SH-SY5Y (cell line): ENCODE measurements around the gene GNG7.

Source experiments
- GATA2 ChIP-seq: IDR thresholded peaks from 2 replicates; pipeline ENCODE4 v1.6.1; 2011; ENCODE audit warnings: mild to moderate bottlenecking, low read depth, low read length
- GATA3 ChIP-seq: IDR thresholded peaks from 2 replicates; pipeline ENCODE4 v1.6.1; 2011; ENCODE audit warnings: low read depth, mild to moderate bottlenecking, low read length, moderate library complexity

GNG7 gene

DNA sequence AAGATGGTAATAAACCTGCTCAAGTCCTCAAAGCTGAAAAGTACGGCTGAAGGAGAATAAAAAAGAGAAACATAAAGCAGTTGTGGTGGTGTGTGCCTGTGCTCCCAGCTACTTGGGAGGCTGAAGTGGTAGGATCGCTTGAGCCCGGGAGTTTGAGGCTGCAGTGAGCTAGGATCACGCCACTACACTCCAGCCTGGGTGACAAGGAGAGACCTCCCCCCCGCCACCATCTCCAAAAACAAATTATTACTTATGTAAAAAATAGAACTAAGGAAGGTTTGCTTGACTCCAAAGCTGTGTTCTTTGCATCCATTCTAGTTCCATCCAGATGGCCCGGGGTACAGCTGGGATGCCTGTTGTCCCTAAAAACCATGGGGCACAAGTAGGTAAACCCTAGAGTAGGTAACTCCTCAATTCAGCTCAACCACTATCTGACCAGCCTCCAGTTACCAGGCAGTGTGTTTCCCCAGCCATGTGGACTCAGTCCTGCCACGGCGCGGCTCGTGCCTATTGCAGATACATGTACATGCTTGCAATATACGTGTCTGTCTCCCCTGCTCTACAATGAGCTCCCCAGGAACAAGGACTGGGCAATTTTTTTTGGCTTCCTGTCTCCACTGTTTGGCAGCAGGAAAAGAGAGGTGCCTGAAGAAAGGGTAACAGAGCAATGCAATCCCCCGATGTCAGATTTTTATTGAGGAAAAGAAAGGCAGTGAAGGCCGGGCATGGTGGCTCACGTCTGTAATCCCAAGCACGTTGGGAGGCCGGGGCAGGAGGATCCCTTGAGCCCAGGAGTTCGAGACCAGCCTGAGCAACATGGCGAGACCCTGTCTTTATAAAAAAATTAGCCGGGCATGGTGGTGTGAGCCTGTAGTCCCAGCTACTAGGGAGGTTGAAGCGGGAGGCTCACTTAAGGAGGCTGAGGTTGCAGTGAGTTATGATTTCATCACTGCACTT lies 101.3 kb downstream of the GNG7 start:
- no peak for TF ChIP-seq GATA3
- no peak for TF ChIP-seq GATA2

DNA sequence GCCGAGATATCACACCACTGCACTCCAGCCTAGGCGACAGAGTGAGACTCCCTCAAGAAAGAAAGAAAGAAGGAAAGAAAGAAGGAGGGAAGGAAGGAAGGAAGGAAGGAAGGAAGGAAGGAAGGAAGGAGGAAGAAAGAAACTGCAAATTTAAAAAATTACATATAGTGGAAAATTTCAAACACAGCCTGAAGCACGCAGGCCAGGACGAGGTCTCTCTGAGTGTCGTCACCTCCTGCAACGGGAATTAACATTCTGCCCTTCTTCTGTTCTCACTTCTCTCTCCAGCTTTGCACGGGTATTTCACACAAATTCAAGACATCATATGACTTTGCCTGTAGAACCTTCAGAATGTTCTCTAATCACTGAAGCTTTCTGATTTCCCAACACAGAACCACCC lies 108.2 kb downstream of the GNG7 start:
- TF ChIP-seq GATA3: no peak
- no peak for TF ChIP-seq GATA2

- TF ChIP-seq GATA2 (no peak), GATA3 (no peak)
Measured at GRCh38 chr19:2592824-2593223, 109.7 kb downstream of the GNG7 start.

- TF ChIP-seq GATA3: no peak
- TF ChIP-seq GATA2: no peak
Measured at GRCh38 chr19:2591537-2592291, 110.8 kb downstream of the GNG7 start.

- no peak for TF ChIP-seq GATA2
- no peak for TF ChIP-seq GATA3
Measured at GRCh38 chr19:2590630-2591399, 111.7 kb downstream of the GNG7 start.

- no peak for TF ChIP-seq GATA2
Measured at GRCh38 chr19:2589441-2589840, 113.1 kb downstream of the GNG7 start.

DNA sequence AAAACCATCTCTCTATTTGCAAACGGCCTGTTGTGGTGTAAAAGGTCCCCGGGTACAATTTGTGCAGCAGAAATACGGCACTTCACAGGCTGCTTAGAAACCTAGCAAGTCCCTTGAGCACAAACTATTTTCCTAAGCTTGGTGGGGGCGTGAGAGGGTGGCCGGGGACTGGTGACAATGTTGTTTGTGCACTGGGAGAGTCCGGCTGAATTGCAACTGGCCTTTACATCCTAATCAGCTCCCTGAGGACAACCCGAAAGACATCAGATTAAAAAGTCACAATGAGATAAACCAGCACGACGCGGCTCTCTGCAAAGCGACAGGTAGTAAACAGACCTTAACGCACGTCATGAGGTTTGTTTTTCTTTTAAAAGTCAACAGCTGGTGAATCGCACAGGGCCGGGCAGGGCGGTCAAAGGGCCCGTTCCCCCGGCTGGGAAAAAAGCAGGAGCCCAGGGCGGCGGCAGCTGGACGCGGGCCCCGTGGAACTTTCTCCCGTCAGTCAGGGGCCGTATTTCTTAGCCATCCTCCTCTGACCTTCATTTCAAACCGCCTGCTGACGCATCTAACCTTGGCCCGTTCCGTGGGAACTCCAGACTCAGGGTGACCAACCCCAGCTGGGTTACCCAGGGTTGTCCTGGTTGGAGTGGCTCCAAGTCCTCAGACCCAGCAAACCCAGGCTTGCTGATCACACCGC lies 114.3 kb downstream of the GNG7 start:
- TF ChIP-seq GATA2: no peak
- no peak for TF ChIP-seq GATA3

GRCh38 chr19:2587001-2587719 lies 115.3 kb downstream of the GNG7 start:
- TF ChIP-seq GATA3: no peak
- no peak for TF ChIP-seq GATA2

DNA sequence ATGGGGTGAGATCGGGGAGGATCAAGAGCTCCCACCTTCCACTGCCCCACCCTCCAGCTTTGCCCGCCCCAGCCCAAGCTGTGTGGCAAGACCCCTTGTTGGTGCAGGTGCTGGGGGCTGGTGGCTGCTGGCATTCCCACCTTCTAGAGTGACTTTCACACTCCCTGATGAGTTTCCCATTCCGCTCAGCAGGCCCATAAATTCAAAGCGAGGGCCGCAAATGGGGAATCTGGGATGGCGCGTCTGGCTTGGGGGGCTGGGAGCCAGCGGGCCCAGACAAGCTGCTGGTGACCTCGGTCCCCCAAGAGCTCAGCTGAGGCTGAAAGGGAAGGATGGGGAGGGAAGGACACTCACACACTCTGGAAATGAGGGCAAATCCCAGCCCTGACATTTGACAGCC lies 116.3 kb downstream of the GNG7 start:
- TF ChIP-seq GATA2: no peak

DNA sequence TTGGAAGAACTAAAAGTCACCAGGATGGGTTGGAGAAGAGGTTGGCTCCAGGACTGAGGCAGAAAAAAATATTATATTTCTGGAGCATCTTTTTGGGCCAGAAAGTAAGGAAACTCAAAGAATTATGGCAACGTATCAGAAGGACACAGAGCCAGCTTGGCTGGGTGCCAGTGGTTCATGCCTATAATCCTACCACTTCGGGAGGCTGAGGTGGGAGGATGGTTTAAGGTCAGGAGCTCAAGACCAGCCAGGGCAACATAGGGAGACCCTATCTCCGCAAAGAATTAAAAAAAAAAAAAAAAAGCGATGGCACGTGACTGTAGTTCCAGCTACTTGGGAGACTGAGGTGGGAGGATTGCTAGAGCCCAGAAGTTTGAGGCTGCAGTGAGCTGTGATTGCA lies 118.5 kb downstream of the GNG7 start:
- TF ChIP-seq GATA2 (no peak), GATA3 (no peak)

DNA sequence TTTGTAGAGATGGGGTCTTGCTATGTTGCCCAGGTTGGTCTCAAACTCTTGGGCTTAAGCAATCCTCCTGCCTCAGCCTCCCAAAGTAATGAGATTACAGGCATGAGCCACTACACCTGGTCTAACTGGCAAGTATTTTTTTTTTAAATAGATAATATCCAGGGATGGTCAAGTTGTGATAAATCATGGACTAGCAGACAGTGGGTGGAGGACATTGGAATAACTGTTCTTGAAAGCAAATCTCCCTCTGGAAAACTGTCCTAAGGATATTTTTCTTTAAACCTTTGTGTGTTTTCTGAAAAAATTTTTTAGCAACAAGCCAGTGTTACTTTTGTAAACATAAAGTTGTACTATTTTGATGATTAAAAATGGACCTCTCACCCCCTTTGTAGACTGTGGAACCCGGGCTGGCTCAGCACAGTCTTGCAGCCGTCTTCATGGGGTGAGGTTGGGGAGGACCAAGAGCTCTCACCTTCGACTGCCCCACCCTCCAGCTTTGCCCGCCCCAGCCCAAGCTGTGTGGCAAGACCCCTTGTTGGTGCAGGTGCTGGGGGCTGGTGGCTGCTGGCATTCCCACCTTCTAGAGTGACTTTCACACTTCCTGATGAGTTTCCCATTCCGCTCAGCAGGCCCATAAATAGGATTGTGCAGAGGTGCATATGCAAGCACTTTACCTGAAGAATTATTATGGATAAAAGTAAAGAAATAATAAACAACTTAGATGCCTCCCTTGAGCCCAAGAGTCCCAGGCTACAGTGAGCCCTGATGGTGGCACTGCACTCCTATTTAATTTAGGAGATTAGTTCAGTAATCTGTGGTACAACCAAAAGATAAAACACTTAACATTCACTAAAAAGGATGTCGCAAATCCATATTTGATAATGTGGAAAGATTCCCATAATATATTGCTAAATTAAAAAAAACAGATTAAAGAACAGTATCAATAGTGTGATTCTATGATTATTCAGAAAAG lies 119.2 kb downstream of the GNG7 start:
- TF ChIP-seq GATA3 (no peak), GATA2 (no peak)

DNA sequence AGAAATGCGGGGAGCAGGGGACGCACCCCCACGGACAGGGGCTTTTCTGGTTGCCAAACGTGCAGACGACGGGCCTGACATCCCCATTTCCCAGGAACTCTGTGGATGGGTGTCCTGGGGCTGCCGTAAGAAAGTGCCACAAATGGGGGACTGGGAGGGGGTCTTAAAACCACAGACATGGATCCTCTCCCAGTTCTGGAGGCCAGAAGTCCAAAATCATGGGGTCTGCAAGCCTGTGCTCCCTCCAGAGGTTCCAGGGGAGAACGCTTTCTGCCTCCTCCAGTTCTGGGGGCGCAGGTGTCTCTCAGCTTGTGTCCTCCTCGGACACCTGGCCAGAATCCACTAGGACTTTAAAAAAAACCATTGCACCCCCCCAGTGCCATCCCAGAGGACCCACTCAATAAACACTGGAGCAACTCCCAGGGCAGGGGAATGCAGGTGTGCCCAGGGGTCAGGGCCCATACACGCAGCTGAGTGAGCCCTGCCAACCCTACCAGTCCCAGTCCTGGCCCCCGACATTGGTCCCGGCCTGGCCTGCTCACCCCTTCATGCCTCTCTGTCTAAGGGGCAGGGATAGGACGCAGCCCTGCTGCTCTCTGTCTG lies 122.7 kb downstream of the GNG7 start:
- TF ChIP-seq GATA3 (no peak), GATA2 (no peak)
